ENCODE results near the gene CREBBP. TPM values are rescaled to one million over a fixed set of nuclear protein-coding genes. Genes with fewer than 3 reads are reported as not detected.

CREBBP gene
- total RNA-seq, 2 experiments from 2014 or later: 145 to 152 TPM

GRCh38 chr16:3823427-3823826 is 57.1 kb downstream of the CREBBP start:
- Mint-ChIP-seq H3K27ac (peak overlapping the region; percentile 52), H3K27me3 (no peaks in the 10 kb centered on the region), H3K4me3 (peak overlapping the region; percentile 66), H3K4me1 (ENCODE audit: low read depth) (peaks cover 86% of the 10 kb centered on the region), H3K9me3 (no peaks in the 10 kb centered on the region), H3K36me3 (ENCODE audit: low read depth) (peaks cover 10% of the 10 kb centered on the region)
- Histone ChIP-seq H3K4me3 (ENCODE audit: low read length) (no peak overlapping the region), H3K9me3 (ENCODE audit: control insufficient read depth in 1 of 2, insufficient read depth in 1 of 2, low read length in 2 of 2) (no peaks in the 10 kb centered on the region), H3K27me3 (ENCODE audit: control insufficient read depth in 1 of 2, insufficient read depth in 2 of 2, low read length in 2 of 2) (no peaks in the 10 kb centered on the region), H3K4me1 (ENCODE audit: insufficient read depth, low read length) (peaks cover 82% of the 10 kb centered on the region), H3K36me3 (ENCODE audit: insufficient read depth, low read length) (peaks cover 2% of the 10 kb centered on the region), H3K27ac (ENCODE audit: low read depth in 1 of 2, low read length in 2 of 2) (no peak overlapping the region)
- no peak for TF ChIP-seq CTCF (IDR thresholded peaks at IDR 0.05)
- intact Hi-C loops (cut with DNase I, micrococcal nuclease): loop anchor here in 1 of 2 experiments (5.0 kb wide), 1 partner anchor 36 kb away; no protein-coding TSS in a partner anchor
- no peak for DNase-seq
- ChIA-PET POLR2A (interaction anchor here (0.7 kb wide), 1 partner anchor 283 kb away, joined by 3 read pairs; no protein-coding TSS in a partner anchor), CTCF (no interaction called here)
- no peak for ATAC-seq (ENCODE audit: poor library complexity)

- no peaks in the 10 kb centered on the region for H3K27me3 Mint-ChIP-seq
- H3K27ac Mint-ChIP-seq: peak overlapping the region; percentile 52
- POLR2A ChIA-PET: no interaction called here
- H3K4me3 Mint-ChIP-seq: peak overlapping the region; percentile 66
- Histone ChIP-seq H3K4me1 (ENCODE audit: insufficient read depth, low read length) (peaks cover 87% of the 10 kb centered on the region), H3K9me3 (ENCODE audit: control insufficient read depth in 1 of 2, insufficient read depth in 1 of 2, low read length in 2 of 2) (no peaks in the 10 kb centered on the region), H3K27me3 (ENCODE audit: control insufficient read depth in 1 of 2, insufficient read depth in 2 of 2, low read length in 2 of 2) (no peaks in the 10 kb centered on the region), H3K4me3 (ENCODE audit: low read length) (no peak overlapping the region), H3K36me3 (ENCODE audit: insufficient read depth, low read length) (no peaks in the 10 kb centered on the region), H3K27ac (ENCODE audit: low read depth in 1 of 2, low read length in 2 of 2) (no peak overlapping the region)
- peaks cover 10% of the 10 kb centered on the region for H3K36me3 Mint-ChIP-seq (ENCODE audit: low read depth)
- peak in 2 of 14 experiments; percentile 21 to 22 for DNase-seq
- intact Hi-C loops (cut with DNase I, micrococcal nuclease): loop anchor here in 1 of 2 experiments (5.0 kb wide), 1 partner anchor 35 kb away; no protein-coding TSS in a partner anchor
- CTCF ChIA-PET: no interaction called here
- peak; percentile 42 for ATAC-seq (ENCODE audit: poor library complexity)
- TF ChIP-seq CTCF (IDR thresholded peaks at IDR 0.05): no peak
- no peaks in the 10 kb centered on the region for H3K9me3 Mint-ChIP-seq
- peaks cover 94% of the 10 kb centered on the region for H3K4me1 Mint-ChIP-seq (ENCODE audit: low read depth)
These were observed 58.0 kb downstream of the CREBBP start for GRCh38 chr16:3822366-3823045.

DNA sequence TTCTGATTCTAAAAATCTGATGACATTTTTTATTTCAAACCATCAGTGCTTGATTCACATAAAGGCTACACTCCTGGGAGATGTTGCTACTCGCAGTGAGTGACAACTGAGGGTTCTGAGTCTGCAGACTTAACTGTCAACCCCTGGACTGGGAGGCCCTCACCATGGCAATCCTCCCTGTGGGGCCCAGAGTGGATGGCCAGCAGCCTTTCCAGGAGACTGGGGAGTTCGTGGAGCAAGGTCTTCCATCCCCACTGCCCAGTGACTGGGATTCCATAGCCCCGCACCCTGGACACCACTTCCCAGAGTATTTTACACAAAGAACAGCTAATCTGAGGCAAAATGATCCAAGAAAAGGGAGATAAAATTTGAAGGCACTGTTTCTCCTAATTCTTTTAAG is 59.3 kb downstream of the CREBBP start:
- Histone ChIP-seq H3K27me3 (ENCODE audit: control insufficient read depth in 1 of 2, insufficient read depth in 2 of 2, low read length in 2 of 2) (no peaks in the 10 kb centered on the region), H3K4me3 (ENCODE audit: low read length) (no peak overlapping the region), H3K27ac (ENCODE audit: low read depth in 1 of 2, low read length in 2 of 2) (no peak overlapping the region), H3K9me3 (ENCODE audit: control insufficient read depth in 1 of 2, insufficient read depth in 1 of 2, low read length in 2 of 2) (no peaks in the 10 kb centered on the region), H3K36me3 (ENCODE audit: insufficient read depth, low read length) (no peaks in the 10 kb centered on the region), H3K4me1 (ENCODE audit: insufficient read depth, low read length) (peaks cover 91% of the 10 kb centered on the region)
- Mint-ChIP-seq H3K27me3 (no peaks in the 10 kb centered on the region), H3K4me1 (ENCODE audit: low read depth) (peaks cover 98% of the 10 kb centered on the region), H3K4me3 (no peak overlapping the region), H3K36me3 (ENCODE audit: low read depth) (peaks cover 2% of the 10 kb centered on the region), H3K27ac (no peak overlapping the region), H3K9me3 (no peaks in the 10 kb centered on the region)
- ChIA-PET CTCF (no interaction called here), POLR2A (no interaction called here)
- DNase-seq (no peak), ATAC-seq (ENCODE audit: poor library complexity) (no peak)
- intact Hi-C loops (cut with DNase I, micrococcal nuclease): loop anchor here in 1 of 2 experiments (5.0 kb wide), 1 partner anchor 34 kb away; no protein-coding TSS in a partner anchor
- no peak for TF ChIP-seq CTCF (IDR thresholded peaks at IDR 0.05)

Measured in CD4-positive, alpha-beta T cell (primary cell).